GM18951 (cell line): Measurements from ENCODE around the gene TLCD1.

Experiments used
- POLR2A ChIP-seq: IDR thresholded peaks from 4 replicates; pipeline ENCODE4 v1.6.1; 2011; ENCODE audit warnings: mild to moderate bottlenecking; ENCODE audit not compliant: insufficient read length, insufficient read depth; ENCODE audit errors: extremely low read depth
- in situ Hi-C: fragments of 300-500 bp; cut with MboI; formaldehyde crosslinking; loops from one replicate; pipeline ENCODE4 v1.12.0; 2022; ENCODE audit warnings: low sequenced_read_pairs, mixed read lengths, inconsistent platforms; ENCODE audit not compliant: unreplicated experiment

The TLCD1 gene

GRCh38 chr17:28720247-28720996 is 5.6 kb downstream of the TLCD1 start:
- TF ChIP-seq POLR2A, result no peak
- in situ Hi-C loops, result no loop called here

GRCh38 chr17:28719021-28719433 is 7.0 kb downstream of the TLCD1 start:
- TF ChIP-seq POLR2A, result no peak
- in situ Hi-C loops, result no loop called here

- TF ChIP-seq POLR2A, result no peak
- in situ Hi-C loops, result no loop called here
Measured at GRCh38 chr17:28718333-28719020, 7.6 kb downstream of the TLCD1 start.

- in situ Hi-C loops, result no loop called here
- TF ChIP-seq POLR2A, result peak; percentile 21
Measured at GRCh38 chr17:28717578-28718332, 8.3 kb downstream of the TLCD1 start, which contains the start of gene RAB34. RAB34 (minus strand) TSS chr17:28717868; CDS start chr17:28717266, 602 bp downstream.

- no peak for TF ChIP-seq POLR2A
- in situ Hi-C loops, result no loop called here
Measured at GRCh38 chr17:28716740-28717577, 9.1 kb downstream of the TLCD1 start.

DNA sequence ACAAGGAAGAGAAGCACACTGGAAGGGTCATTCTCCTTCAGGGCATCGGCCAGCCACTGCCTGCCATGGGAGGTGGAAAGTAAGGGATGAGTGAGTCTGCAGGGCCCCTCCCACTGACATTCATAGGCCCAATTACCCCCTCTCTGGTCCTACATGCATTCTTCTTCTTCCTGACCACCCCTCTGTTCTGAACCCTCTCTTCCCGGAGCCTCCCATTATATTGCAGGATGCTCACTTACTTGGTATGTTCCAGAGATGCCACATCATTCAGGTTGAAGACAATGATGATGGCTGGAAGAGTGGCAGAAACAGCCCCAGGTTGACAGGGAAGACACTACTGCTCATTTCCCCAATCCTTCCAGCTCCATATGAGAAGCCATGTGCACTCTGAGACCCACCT is 10.8 kb downstream of the TLCD1 start:
- TF ChIP-seq POLR2A, result no peak
- in situ Hi-C loops, result no loop called here

- TF ChIP-seq POLR2A, result no peak
- in situ Hi-C loops, result no loop called here
Measured at GRCh38 chr17:28714281-28714680, 11.8 kb downstream of the TLCD1 start.

DNA sequence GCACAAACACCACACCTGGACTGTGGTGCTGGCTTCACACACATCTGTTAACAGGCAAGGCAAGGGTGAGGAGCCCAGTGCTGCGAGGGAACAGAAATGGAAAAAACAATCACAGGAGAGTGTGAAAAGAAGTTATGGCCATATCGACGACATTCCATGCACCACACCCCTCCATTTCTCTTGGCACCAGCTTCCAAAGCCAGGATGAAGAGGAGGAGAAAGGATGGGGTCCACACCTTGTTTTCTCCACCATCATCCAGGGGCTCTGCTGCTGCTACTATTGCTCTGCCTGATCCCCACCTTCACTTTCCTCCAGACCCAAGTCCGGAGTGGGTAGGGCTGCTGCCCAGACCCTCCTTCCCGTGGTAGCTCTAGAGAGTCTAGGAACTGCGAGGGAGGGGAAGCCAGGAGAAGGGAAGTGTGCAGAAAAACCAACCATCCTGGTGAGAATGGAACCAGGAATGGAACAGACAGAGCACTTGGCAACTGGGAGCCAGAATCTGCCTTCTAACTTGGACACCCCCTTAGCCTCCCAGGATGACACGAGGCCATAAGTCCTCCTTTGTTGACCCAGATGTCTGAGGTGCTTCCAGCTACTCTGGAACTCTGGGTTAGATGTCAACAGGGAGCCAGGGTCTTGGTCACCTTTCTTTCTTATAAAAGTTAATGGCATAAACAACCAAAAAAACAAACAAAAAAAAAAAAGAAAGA is 13.2 kb downstream of the TLCD1 start:
- no peak for TF ChIP-seq POLR2A
- in situ Hi-C loops, result no loop called here

DNA sequence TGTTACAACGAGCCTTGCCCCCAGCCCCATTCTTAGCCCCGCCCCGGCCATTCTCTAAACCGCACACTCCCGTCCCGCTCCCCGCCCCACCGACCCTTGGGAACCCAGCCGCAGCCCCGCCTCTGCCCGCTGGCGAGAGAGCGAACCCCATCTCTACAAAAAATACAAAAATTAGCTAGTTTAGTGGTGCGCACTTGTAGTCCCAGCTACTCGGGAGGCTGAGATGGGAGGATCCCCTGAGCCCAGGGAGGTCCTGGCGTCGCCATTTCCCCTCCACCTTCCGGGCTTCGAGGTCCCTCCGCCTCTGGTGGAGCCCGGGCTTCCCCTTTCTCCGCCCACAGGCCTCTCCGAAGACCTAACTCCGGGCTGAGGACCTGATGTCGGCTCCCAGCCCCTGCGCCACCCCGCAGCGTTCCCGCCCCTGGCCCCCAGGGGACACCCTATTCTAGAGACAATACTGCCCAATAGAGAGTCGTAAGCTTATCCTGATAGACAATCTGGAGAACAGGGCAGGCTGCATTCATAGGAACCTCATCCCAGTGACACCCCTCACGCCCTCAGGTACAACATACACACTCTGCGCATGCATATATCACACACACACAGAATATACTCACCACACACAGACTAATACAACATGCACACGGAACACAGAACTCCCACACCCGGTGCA is 13.9 kb downstream of the TLCD1 start:
- no peak for TF ChIP-seq POLR2A

DNA sequence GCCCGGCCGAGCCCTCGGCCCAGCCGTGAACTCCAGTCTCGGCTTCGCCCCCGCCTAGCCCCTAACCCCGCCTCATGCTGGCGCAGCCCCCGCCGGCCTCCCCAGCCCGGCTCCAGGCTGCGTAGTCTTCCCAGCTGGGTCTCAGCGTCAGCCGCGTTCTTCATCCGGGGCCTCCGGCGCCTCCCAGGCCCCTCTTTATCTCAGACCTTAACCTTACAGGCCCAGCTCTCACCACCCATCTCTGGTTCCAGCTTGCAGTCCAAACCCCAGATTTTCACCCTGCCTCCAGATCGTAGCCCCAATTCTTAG is 14.4 kb downstream of the TLCD1 start, which contains the start of gene PROCA1:
TSS of gene PROCA1 (minus strand) at position 166 of the 309 bp plus-strand sequence. CDS start 228 bp downstream, outside the sequence.
- TF ChIP-seq POLR2A, result no peak
- in situ Hi-C loops, result no loop called here

More for the DNA sequence above, 13.9 kb downstream of the TLCD1 start:
- in situ Hi-C loops, result no loop called here

- in situ Hi-C loops, result no loop called here
- TF ChIP-seq POLR2A, result peak; percentile 78
Measured at GRCh38 chr17:28710861-28711722, 14.9 kb downstream of the TLCD1 start.
